GM12891 (cell line): ENCODE data around the gene SLC49A4.

Experiments
- POLR2A ChIP-seq: IDR thresholded peaks from 2 replicates; pipeline ENCODE4 v1.6.1; 2011; ENCODE audit warnings: low read depth, low read length, control low read depth
- POLR2AphosphoS5 ChIP-seq: IDR thresholded peaks from 2 replicates; pipeline ENCODE4 v1.6.1; 2011; ENCODE audit warnings: low read depth, low read length, control low read depth
- SPI1 ChIP-seq: IDR thresholded peaks from 2 replicates; pipeline ENCODE4 v1.6.1; 2011; ENCODE audit warnings: low read depth, low read length, control low read depth

DNA sequence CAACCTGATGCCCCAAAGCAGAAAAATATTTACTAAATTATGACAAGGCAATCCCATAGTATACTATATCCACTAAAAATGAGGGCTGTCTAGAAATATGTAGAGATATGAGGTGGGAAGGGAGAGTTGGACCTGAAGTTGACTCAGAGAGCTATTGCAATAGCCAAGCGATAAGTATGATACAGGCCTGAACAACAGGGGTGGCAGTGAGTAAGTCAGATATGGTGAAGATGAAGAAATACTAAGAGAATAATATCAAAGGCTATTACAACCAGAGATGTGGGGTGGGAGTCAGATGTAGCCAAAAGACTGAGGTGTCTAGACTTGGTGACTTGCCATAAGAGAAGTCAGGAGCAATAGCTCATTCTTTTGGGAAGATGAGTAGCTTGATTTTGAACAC is 10.4 kb upstream of the SLC49A4 start:
- no peak for TF ChIP-seq POLR2A
- TF ChIP-seq POLR2AphosphoS5, result no peak
- TF ChIP-seq SPI1, result no peak
